Thoracic aorta (tissue), 2 donors: ENCODE data around the gene ZBTB3. TPM values are rescaled to one million over a fixed set of nuclear protein-coding genes. Genes with fewer than 3 reads are reported as not detected.

Experiments used
- ATAC-seq: fragments of 150-250 bp; one replicate; pipeline ENCODE4 v1.8.0; 2017; ENCODE audit warnings: low read depth; ENCODE audit not compliant: insufficient number of reproducible peaks, low FRiP score
- DNase-seq: peaks from one replicate; pipeline ENCODE4 v3.0.0-alpha.2; 2020; ENCODE audit warnings: low spot score
- H3K27ac ChIP-seq, 2 donors: fragments of 200-600 bp; sonication (generic); 1 replicate in 1 of 2; 2 replicates in 1 of 2; pipeline ENCODE4 v1.5.1; 2016; ENCODE audit warnings: mild to moderate bottlenecking in 2 of 2, moderate library complexity in 2 of 2
- H3K27me3 ChIP-seq: fragments of 200-600 bp; sonication (generic); replicated peaks from 2 replicates; pipeline ENCODE4 v1.6.0; 2016; ENCODE audit warnings: mild to moderate bottlenecking; ENCODE audit not compliant: insufficient read depth
- H3K36me3 ChIP-seq: fragments of 200-600 bp; sonication (generic); one replicate; pipeline ENCODE4 v1.5.1; 2016
- H3K4me1 ChIP-seq, 2 donors: fragments of 200-600 bp; sonication (generic); 1 replicate in 1 of 2; 2 replicates in 1 of 2; pipeline versions ENCODE4 v1.5.1 to v1.6.0; 2016; ENCODE audit warnings: low read depth in 2 of 2, mild to moderate bottlenecking in 1 of 2; ENCODE audit not compliant: control insufficient read depth in 1 of 2
- H3K4me3 ChIP-seq: fragments of 200-600 bp; sonication (generic); 2 replicates; pipeline ENCODE4 v1.5.1; 2016; ENCODE audit warnings: mild to moderate bottlenecking
- H3K9me3 ChIP-seq: fragments of 200-600 bp; sonication (generic); 2 replicates; pipeline ENCODE4 v1.5.1; 2016
- total RNA-seq, 2 donors: library from RNA; depleted of rRNA; stranded (reverse); fragments of >200 nt; gene quantifications; one replicate each; pipeline versions ENCODE4 v1.1.0 to v1.2.3, GENCODE V29; 2016
- TF ChIP-seq, protein P1 (sequence below): fragments of 200-600 bp; sonication (generic); IDR thresholded peaks from one replicate; pipeline ENCODE4 v1.5.1; 2019; ENCODE audit warnings: antibody characterized with exemption

Gene ZBTB3
- total RNA-seq, 2 donors from 2014 or later = 6.2 to 7.6 TPM

DNA sequence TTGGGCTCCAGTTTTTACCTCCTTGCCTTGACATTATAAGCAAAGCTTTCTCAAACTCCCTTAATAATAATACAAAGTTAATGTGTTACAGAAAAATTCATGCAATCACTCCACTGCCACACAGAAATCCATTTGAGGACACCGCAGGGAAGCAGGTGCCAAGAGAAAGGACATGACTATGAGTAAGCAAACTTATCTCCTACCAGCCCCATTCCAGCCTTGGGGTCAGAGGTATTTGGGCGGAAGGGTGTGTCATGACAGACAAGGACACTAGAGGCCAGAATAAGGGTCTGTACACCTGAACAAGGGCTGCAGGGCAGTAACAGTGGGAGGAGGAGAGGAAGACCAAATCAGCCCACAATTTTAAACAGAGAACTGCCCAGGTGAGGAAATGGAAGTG lies 40.6 kb downstream of the ZBTB3 start:
- TF ChIP-seq, protein P1, sequence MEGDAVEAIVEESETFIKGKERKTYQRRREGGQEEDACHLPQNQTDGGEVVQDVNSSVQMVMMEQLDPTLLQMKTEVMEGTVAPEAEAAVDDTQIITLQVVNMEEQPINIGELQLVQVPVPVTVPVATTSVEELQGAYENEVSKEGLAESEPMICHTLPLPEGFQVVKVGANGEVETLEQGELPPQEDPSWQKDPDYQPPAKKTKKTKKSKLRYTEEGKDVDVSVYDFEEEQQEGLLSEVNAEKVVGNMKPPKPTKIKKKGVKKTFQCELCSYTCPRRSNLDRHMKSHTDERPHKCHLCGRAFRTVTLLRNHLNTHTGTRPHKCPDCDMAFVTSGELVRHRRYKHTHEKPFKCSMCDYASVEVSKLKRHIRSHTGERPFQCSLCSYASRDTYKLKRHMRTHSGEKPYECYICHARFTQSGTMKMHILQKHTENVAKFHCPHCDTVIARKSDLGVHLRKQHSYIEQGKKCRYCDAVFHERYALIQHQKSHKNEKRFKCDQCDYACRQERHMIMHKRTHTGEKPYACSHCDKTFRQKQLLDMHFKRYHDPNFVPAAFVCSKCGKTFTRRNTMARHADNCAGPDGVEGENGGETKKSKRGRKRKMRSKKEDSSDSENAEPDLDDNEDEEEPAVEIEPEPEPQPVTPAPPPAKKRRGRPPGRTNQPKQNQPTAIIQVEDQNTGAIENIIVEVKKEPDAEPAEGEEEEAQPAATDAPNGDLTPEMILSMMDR = no peak
- Histone ChIP-seq H3K27me3 (no peaks in the 10 kb centered on the region), H3K4me3 (no peak overlapping the region), H3K27ac (no peak overlapping the region), H3K4me1 (peaks cover 5 to 19% of the 10 kb centered on the region in 2 donors), H3K36me3 (peaks cover 49% of the 10 kb centered on the region), H3K9me3 (no peaks in the 10 kb centered on the region)
- DNase-seq = no peak
- ATAC-seq = no peak

DNA sequence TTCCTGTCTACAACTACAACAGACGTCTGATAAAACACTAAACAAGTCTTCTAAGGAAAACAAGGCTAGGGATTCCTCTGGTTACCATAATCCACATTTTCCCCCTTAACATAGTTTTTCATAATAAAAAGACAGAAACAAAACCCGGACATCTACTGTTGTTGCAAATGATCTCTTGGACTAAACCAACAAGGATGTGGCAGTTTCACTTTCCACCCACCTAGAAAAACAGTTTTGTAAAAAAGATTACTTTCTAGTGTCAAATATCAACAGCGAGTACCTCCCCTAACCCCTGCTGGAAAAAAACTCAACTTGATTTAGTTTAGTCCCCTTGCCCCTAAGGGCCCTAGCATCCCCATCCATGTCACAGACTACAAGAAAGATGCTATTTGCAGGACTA lies 41.1 kb downstream of the ZBTB3 start:
- Histone ChIP-seq H3K9me3 (no peaks in the 10 kb centered on the region), H3K27me3 (no peaks in the 10 kb centered on the region), H3K27ac (no peak overlapping the region), H3K4me1 (peaks cover 5 to 24% of the 10 kb centered on the region in 2 donors), H3K4me3 (no peak overlapping the region), H3K36me3 (peaks cover 45% of the 10 kb centered on the region)
- no peak for DNase-seq
- TF ChIP-seq, protein P1 = no peak
- ATAC-seq = no peak

DNA sequence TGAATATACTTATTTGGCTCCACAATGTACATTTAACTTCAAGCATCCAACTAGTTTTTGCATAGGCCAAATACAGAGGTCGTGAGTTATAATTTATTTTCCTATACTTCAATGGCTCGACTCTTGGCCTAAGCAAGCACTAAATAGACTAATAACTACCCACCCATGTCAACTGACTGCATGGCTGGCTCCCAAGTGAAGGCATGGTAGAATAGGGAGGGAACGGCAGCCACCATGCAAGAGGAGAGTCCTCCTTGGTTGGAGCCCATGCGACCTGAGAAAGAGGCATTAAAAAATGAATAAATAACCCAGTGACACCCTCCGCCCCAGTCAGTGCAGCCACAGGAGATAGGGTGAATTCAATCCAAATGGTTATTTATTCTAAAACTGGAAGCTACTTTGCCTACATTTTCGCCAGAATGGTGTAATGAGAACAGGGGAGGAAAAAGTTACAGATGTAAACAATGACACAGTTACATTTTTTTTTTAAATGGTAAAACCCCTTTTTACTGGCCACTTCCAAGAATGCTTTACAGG lies 41.6 kb downstream of the ZBTB3 start:
- Histone ChIP-seq H3K4me1 (peaks cover 5 to 24% of the 10 kb centered on the region in 2 donors), H3K4me3 (no peak overlapping the region), H3K27me3 (no peaks in the 10 kb centered on the region), H3K27ac (no peak overlapping the region), H3K9me3 (no peaks in the 10 kb centered on the region), H3K36me3 (peaks cover 40% of the 10 kb centered on the region)
- DNase-seq = no peak
- TF ChIP-seq, protein P1 = no peak
- ATAC-seq = no peak

DNA sequence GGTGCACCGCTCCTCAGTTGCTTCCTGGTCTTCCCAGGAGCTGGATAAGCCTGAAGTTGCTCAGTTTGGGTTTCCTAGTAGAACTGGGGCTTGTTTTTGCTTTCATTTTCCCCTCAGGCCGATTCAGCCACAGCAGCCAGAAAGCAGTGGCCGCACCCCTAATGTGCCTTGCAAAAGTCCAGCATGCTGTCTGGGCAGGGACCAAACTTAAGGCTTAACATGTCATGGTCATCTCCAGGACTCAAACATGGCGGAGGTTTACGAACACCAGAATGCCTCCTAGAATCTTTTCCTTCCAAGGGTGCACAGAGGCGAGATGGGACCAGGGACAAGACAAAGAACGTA lies 44.0 kb downstream of the ZBTB3 start:
- peaks cover 12 to 43% of the 10 kb centered on the region in 2 donors for H3K4me1 ChIP-seq
- TF ChIP-seq, protein P1 = no peak
- no peaks in the 10 kb centered on the region for H3K27me3 ChIP-seq
- DNase-seq (no peak), ATAC-seq (no peak)
- H3K36me3 ChIP-seq = peaks cover 18% of the 10 kb centered on the region
- peak overlapping the region; percentile 71 for H3K4me3 ChIP-seq
- H3K9me3 ChIP-seq = no peaks in the 10 kb centered on the region
- H3K27ac ChIP-seq = peak overlapping the region; percentile 89 to 97

DNA sequence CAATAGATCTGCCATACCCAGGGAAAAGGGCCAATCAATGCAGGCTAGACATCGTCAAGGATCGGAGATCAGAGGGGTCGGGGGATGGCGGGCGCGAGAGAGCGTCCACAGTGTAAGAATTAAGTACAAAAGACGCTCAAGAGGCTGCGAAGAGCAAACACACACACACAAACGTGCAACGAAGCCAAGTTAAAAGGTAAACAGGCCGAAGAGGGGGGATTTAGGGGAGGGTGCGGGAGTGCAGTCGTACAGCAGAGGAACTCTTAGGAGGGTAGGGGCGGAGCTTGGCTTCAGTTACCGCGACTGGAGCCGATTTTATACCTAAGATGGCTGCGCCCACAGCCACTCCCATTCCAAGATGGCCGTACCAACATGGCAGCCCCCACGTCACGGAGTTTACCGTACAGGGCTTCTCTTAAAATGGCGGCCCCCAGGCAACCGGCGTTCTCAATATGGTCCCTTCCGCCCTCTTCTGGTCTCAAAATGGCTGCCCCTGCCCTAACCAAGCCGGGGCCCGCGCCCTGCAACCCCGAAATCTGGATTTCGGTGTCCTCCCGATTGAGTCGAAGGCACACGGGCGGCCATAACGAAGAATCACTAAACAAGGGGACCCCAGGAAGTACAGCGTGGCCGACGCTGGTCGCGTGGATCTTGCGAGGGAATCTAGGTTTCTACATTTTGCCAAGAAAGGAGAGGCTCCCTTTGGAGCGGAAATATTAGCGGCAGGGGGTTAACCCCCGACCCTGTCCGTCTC lies 44.5 kb downstream of the ZBTB3 start:
- ATAC-seq (peak; percentile 76), DNase-seq (peak; percentile 97)
- no peaks in the 10 kb centered on the region for H3K27me3 ChIP-seq
- TF ChIP-seq, protein P1 = no peak
- H3K4me3 ChIP-seq = peak overlapping the region; percentile 71
- no peaks in the 10 kb centered on the region for H3K9me3 ChIP-seq
- peaks cover 12 to 44% of the 10 kb centered on the region in 2 donors for H3K4me1 ChIP-seq
- H3K36me3 ChIP-seq = peaks cover 14% of the 10 kb centered on the region
- H3K27ac ChIP-seq = peak overlapping the region; percentile 89 to 97
